Tibial artery (tissue), 4 donors: ENCODE measurements around the gene PARD6B.
A peak's percentile ranks its signal among the peaks of the same experiment; 100 is the strongest.

Source experiments
- DNase-seq, 2 donors: peaks; one replicate each; pipeline ENCODE4 v3.0.0-alpha.2; 2019
- H3K27ac ChIP-seq, 2 donors: fragments of 200-600 bp; sonication (generic) in 1 of 2; 1 replicate in 1 of 2; 2 replicates in 1 of 2; pipeline ENCODE4 v1.5.1; 2018 to 2019; ENCODE audit warnings: mild to moderate bottlenecking in 1 of 2
- H3K27me3 ChIP-seq, 2 donors: fragments of 200-600 bp; sonication (generic) in 1 of 2; one replicate each; pipeline versions ENCODE4 v1.5.1 to v1.6.0; 2016 to 2019
- H3K36me3 ChIP-seq, 3 donors: fragments of 200-600 bp; sonication (generic) in 2 of 3; one replicate each; pipeline ENCODE4 v1.5.1; 2016 to 2019; ENCODE audit warnings: mild to moderate bottlenecking in 2 of 3
- H3K4me1 ChIP-seq, 4 donors: fragments of 200-600 bp; sonication (generic) in 2 of 4; 1 replicate in 3 of 4; 2 replicates in 1 of 4; pipeline ENCODE4 v1.5.1; 2016 to 2019
- H3K4me3 ChIP-seq, 2 donors: fragments of 200-600 bp; sonication (generic) in 1 of 2; 1 replicate in 1 of 2; 2 replicates in 1 of 2; pipeline ENCODE4 v1.5.1; 2018 to 2019; ENCODE audit warnings: mild to moderate bottlenecking in 2 of 2
- H3K9me3 ChIP-seq, 3 donors: fragments of 200-600 bp; sonication (generic) in 1 of 3; one replicate each; pipeline ENCODE4 v1.5.1; 2016 to 2019
- CTCF ChIP-seq, 2 experiments: fragments of 200-600 bp in 1 of 2; fragments of 450-650 bp in 1 of 2; IDR thresholded peaks; one replicate each; pipeline ENCODE4 v1.5.1; 2017 to 2019; ENCODE audit warnings: antibody characterized with exemption in 2 of 2, mild to moderate bottlenecking in 1 of 2, moderate library complexity in 1 of 2
- intact Hi-C: fragments of 100-400 bp; cut with DNase I; formaldehyde crosslinking; loops from one replicate; pipeline ENCODE4 v1.15.0; 2023; ENCODE audit warnings: low total_unique reads

Gene PARD6B

GRCh38 chr20:50727792-50728485 is 3.4 kb upstream of the PARD6B start:
- Histone ChIP-seq H3K27ac (no peak overlapping the region), H3K4me3 (no peak overlapping the region), H3K9me3 (no peaks in the 10 kb centered on the region), H3K4me1 (peaks cover 0 to 56% (median 36%) of the 10 kb centered on the region in 4 donors), H3K36me3 (no peaks in the 10 kb centered on the region), H3K27me3 (no peaks in the 10 kb centered on the region)
- no peak for TF ChIP-seq CTCF (IDR thresholded peaks at IDR 0.05)
- DNase-seq: peak in 1 of 2 donors; percentile 33
- intact Hi-C loops: no loop called here

DNA sequence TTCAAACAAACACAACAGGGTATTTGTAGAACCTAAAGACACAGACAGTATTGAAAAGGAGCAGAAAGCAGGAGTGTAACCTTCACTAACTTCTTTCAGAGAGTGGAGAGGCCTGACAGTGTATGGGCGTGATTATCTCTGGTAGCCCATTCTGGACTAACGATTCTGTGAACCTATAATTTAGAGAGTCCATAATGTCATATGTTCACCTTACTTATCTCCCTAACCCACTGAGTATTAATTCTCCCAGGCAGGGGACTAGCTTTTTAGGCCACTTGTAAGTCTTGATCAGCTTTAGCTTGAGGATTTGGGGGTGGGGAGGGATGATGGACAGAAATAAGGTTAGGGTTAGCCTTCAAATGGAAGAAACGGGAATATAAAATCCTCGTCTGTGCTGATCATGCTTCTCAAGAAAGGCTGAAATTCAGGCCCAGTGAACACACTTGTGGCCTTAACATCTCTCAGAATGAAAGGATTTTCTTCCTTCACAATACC is 2.8 kb upstream of the PARD6B start:
- Histone ChIP-seq H3K36me3 (no peaks in the 10 kb centered on the region), H3K4me1 (peaks cover 4 to 56% (median 39%) of the 10 kb centered on the region in 4 donors), H3K27me3 (no peaks in the 10 kb centered on the region), H3K27ac (no peak overlapping the region), H3K9me3 (no peaks in the 10 kb centered on the region), H3K4me3 (no peak overlapping the region)
- intact Hi-C loops: no loop called here
- TF ChIP-seq CTCF (IDR thresholded peaks at IDR 0.05): no peak
- no peak for DNase-seq

- Histone ChIP-seq H3K9me3 (no peaks in the 10 kb centered on the region), H3K36me3 (no peaks in the 10 kb centered on the region), H3K4me1 (peaks cover 4 to 50% (median 37%) of the 10 kb centered on the region in 4 donors), H3K4me3 (no peak overlapping the region), H3K27ac (peak overlapping the region in 1 of 2 donors; percentile 86), H3K27me3 (no peaks in the 10 kb centered on the region)
- no peak for TF ChIP-seq CTCF (IDR thresholded peaks at IDR 0.05)
- peak in 1 of 2 donors; percentile 59 for DNase-seq
- intact Hi-C loops: no loop called here
Observed at GRCh38 chr20:50728981-50729874, 2.2 kb upstream of the PARD6B start.

DNA sequence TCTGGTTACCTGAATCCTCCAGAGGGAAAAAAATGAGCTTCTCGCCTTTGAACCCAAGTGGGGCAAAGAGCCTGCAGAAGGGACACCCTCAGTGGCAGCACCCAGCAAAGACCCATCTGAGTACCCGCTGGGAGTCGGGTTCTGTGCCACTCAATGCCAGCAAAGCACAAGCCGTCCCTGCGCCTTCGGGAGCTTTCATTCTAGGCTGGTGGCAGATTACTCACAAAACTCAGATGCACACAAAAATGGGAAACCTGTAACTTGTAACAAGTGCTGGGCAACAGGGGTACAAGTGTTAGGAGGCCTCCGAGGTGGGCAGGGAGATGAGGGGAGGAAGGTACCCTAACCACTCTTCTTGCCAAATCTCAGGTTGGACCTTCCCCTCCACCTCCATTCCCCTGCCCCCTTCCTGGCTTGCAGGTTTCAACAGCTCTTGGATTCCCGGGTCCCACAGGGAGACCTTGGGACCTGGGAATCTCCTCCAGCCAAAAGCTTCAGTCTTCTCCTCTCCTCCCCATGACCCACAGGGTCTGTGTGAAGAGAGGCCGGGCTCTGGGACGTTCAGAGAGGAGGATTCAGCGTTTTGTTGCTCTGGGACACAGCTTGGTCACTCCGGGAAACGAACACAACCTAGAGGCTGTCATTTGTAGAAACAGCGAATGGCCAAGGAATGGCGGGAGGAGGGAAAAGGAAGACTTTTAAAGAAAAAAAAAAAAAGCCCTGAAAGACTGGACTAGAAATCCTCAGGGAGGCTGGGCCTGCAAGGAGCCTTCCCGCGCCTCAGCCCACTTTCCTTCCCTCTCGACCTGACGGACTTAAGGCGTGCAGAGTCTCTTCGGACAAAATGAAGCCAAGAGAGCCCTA is 1.2 kb upstream of the PARD6B start:
- intact Hi-C loops: loop anchor here (10.0 kb wide), 1 partner anchor 245 kb away; no protein-coding TSS in a partner anchor
- Histone ChIP-seq H3K4me3 (peak overlapping the region; percentile 83 to 94), H3K36me3 (no peaks in the 10 kb centered on the region), H3K9me3 (no peaks in the 10 kb centered on the region), H3K27me3 (no peaks in the 10 kb centered on the region), H3K4me1 (peaks cover 4 to 41% (median 28%) of the 10 kb centered on the region in 4 donors), H3K27ac (peak overlapping the region; percentile 86 to 89)
- peak in 1 of 2 donors; percentile 58 for DNase-seq
- TF ChIP-seq CTCF (IDR thresholded peaks at IDR 0.05): no peak

- DNase-seq: no peak
- H3K4me1 ChIP-seq: peaks cover 4 to 35% (median 22%) of the 10 kb centered on the region in 4 donors
- H3K9me3 ChIP-seq: no peaks in the 10 kb centered on the region
- intact Hi-C loops: loop anchor here (10.0 kb wide), 1 partner anchor 246 kb away; no protein-coding TSS in a partner anchor
- no peak for TF ChIP-seq CTCF (IDR thresholded peaks at IDR 0.05)
- H3K27me3 ChIP-seq: no peaks in the 10 kb centered on the region
- peak overlapping the region; percentile 86 to 89 for H3K27ac ChIP-seq
- no peaks in the 10 kb centered on the region for H3K36me3 ChIP-seq
- peak overlapping the region; percentile 83 to 94 for H3K4me3 ChIP-seq
Observed at GRCh38 chr20:50730765-50731054, 670 bp upstream of the PARD6B start.
